Breast epithelium (tissue), 3 donors: ENCODE results near the gene PEX16.

Experiments used
- POLR2AphosphoS5 ChIP-seq, 3 donors: sonication (generic); formaldehyde crosslinking; IDR thresholded peaks; one replicate each; pipeline ENCODE4 v1.6.1; 2017; ENCODE audit warnings: antibody characterized with exemption in 3 of 3
- TF ChIP-seq, protein P1 (sequence below), 3 donors: fragments of 450-650 bp; IDR thresholded peaks; one replicate each; pipeline ENCODE4 v1.5.1; 2016 to 2017; ENCODE audit warnings: antibody characterized with exemption in 3 of 3, mild to moderate bottlenecking in 3 of 3, moderate library complexity in 3 of 3

DNA sequence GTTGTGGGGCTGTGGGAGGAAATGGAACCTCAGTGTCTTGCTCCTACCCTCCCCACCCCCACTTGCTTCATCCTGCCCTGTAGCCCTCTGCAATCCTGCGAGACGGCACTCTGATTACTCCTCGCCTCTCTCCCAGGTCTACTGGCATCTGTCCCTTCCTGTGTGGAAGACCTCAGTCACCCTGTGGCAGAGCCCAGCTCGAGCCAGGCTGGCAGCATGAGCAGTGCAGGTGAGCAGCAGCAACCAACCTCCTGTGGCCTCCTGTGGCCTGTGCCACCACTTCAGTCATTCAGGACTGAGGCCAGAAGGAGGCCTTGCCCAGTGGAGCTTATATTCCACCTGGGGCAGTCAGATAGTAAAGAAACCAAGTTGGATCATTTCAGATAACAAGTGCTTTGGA, 47.0 kb downstream of the PEX16 start:
- TF ChIP-seq, protein P1, sequence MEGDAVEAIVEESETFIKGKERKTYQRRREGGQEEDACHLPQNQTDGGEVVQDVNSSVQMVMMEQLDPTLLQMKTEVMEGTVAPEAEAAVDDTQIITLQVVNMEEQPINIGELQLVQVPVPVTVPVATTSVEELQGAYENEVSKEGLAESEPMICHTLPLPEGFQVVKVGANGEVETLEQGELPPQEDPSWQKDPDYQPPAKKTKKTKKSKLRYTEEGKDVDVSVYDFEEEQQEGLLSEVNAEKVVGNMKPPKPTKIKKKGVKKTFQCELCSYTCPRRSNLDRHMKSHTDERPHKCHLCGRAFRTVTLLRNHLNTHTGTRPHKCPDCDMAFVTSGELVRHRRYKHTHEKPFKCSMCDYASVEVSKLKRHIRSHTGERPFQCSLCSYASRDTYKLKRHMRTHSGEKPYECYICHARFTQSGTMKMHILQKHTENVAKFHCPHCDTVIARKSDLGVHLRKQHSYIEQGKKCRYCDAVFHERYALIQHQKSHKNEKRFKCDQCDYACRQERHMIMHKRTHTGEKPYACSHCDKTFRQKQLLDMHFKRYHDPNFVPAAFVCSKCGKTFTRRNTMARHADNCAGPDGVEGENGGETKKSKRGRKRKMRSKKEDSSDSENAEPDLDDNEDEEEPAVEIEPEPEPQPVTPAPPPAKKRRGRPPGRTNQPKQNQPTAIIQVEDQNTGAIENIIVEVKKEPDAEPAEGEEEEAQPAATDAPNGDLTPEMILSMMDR (IDR thresholded peaks at IDR 0.05): no peak
- TF ChIP-seq POLR2AphosphoS5 (IDR thresholded peaks at IDR 0.05): no peak
